H1 (cell line): ENCODE data around the gene CCDC71L. TPM values are rescaled to one million over a fixed set of nuclear protein-coding genes. Genes with fewer than 3 reads are reported as not detected.

Source experiments
- CTCF ChIA-PET: fragments of 300-600 bp; sonication (Branson Sonifier 250); formaldehyde crosslinking; loops from one replicate; lab custom pipeline; 2021; ENCODE audit not compliant: partially characterized antibody; lab: Charles Lee
- POLR2A ChIA-PET: fragments of 300-600 bp; sonication (Branson Sonifier 250); formaldehyde crosslinking; loops from one replicate; lab custom pipeline; 2021; ENCODE audit warnings: inconsistent platforms; ENCODE audit not compliant: partially characterized antibody; lab: Charles Lee
- DNase-seq, 2 experiments: peaks; one replicate each; pipeline versions ENCODE4 v3.0.0 to v3.0.0-alpha.2; 2010 to 2022; ENCODE audit warnings: low spot score in 2 of 2, low read depth in 1 of 2, mixed read lengths in 1 of 2
- FAIRE-seq: peaks from 2 replicates; lab custom pipeline; 2011; peaks lifted over from hg19 to GRCh38; lab: Jason Lieb, UNC
- H2AFZ ChIP-seq: 2 replicates; pipeline ENCODE4 v1.8.1; 2012; ENCODE audit warnings: low read length, inconsistent platforms
- H2AK5ac ChIP-seq: 2 replicates; pipeline ENCODE4 v1.6.1; 2013; ENCODE audit warnings: low read depth, low read length
- H2BK120ac ChIP-seq: replicated peaks from 2 replicates; pipeline ENCODE3; 2013; ENCODE audit warnings: low read depth, low read length, inconsistent platforms
- H2BK12ac ChIP-seq: 2 replicates; pipeline ENCODE4 v1.6.1; 2013; ENCODE audit warnings: low read depth, low read length
- H2BK15ac ChIP-seq: 2 replicates; pipeline ENCODE4 v1.6.1; 2013; ENCODE audit warnings: low read length
- H2BK20ac ChIP-seq: 2 replicates; pipeline ENCODE4 v1.6.1; 2013; ENCODE audit warnings: low read length
- H2BK5ac ChIP-seq: 2 replicates; pipeline ENCODE4 v1.6.1; 2013; ENCODE audit warnings: low read depth, low read length
- H3K14ac ChIP-seq: 2 replicates; pipeline ENCODE4 v1.6.1; 2013; ENCODE audit warnings: inconsistent platforms; ENCODE audit not compliant: insufficient read length
- H3K18ac ChIP-seq: 2 replicates; pipeline ENCODE4 v1.6.1; 2013; ENCODE audit warnings: low read length; ENCODE audit errors: extremely low read depth
- H3K23ac ChIP-seq: 2 replicates; pipeline ENCODE4 v1.6.1; 2013; ENCODE audit warnings: inconsistent platforms; ENCODE audit not compliant: insufficient read length
- H3K23me2 ChIP-seq: 2 replicates; pipeline ENCODE4 v1.6.1; 2013; ENCODE audit warnings: low read depth, low read length
- H3K27ac ChIP-seq: 2 replicates; pipeline ENCODE4 v1.6.1; 2011; ENCODE audit warnings: low read depth, low read length, inconsistent platforms
- H3K27me3 ChIP-seq, 4 experiments: replicated peaks in 1 of 4; 1 replicate in 1 of 4; 2 replicates in 3 of 4; pipeline versions ENCODE4 v1.6.1 to v1.8.1; 2011 to 2013; ENCODE audit warnings: low read length in 3 of 4, mild to moderate bottlenecking in 3 of 4, inconsistent platforms in 2 of 4, mixed read lengths in 2 of 4, moderate library complexity in 1 of 4; ENCODE audit not compliant: control insufficient read depth in 3 of 4, insufficient read depth in 3 of 4; ENCODE audit errors: extremely low read depth in 1 of 4
- H3K36me3 ChIP-seq, 4 experiments: 2 replicates each; pipeline versions ENCODE4 v1.6.1 to v1.8.1; 2011 to 2013; ENCODE audit warnings: mild to moderate bottlenecking in 4 of 4, low read length in 3 of 4, moderate library complexity in 2 of 4, control low read depth in 1 of 4, inconsistent platforms in 1 of 4; ENCODE audit not compliant: insufficient read depth in 4 of 4, control insufficient read depth in 2 of 4
- H3K4ac ChIP-seq: replicated peaks from 2 replicates; pipeline ENCODE3; 2013; ENCODE audit warnings: low read length, low read depth, mixed read lengths, inconsistent platforms; ENCODE audit not compliant: insufficient read length
- H3K4me1 ChIP-seq, 4 experiments: replicated peaks in 1 of 4; 1 replicate in 1 of 4; 2 replicates in 3 of 4; pipeline versions ENCODE4 v1.6.1 to v1.8.1; 2011 to 2013; ENCODE audit warnings: low read length in 3 of 4, inconsistent platforms in 2 of 4, mixed read lengths in 1 of 4; ENCODE audit not compliant: insufficient read depth in 4 of 4, control insufficient read depth in 3 of 4
- H3K4me2 ChIP-seq, 2 experiments: 2 replicates each; pipeline versions ENCODE4 v1.6.1 to v1.8.1; 2011 to 2013; ENCODE audit warnings: low read depth in 2 of 2, low read length in 2 of 2, control low read depth in 1 of 2, inconsistent platforms in 1 of 2, mild to moderate bottlenecking in 1 of 2; ENCODE audit not compliant: insufficient read depth in 1 of 2
- H3K4me3 ChIP-seq, 4 experiments: fragments of 200-600, 300-600 bp in 1 of 4; sonication (generic), shearing (Covaris generic), sonication (Bioruptor Twin) in 1 of 4; 2 replicates each; pipeline versions ENCODE4 v1.5.1 to v1.8.1; 2011 to 2016; ENCODE audit warnings: low read length in 4 of 4, low read depth in 3 of 4, control low read depth in 2 of 4, inconsistent platforms in 2 of 4, mild to moderate bottlenecking in 2 of 4, mixed read lengths in 1 of 4, moderate library complexity in 1 of 4; ENCODE audit not compliant: insufficient read depth in 2 of 4; ENCODE audit errors: extremely low read depth in 1 of 4
- H3K56ac ChIP-seq: replicated peaks from 2 replicates; pipeline ENCODE3; 2013; ENCODE audit warnings: low read depth, mild to moderate bottlenecking, mixed read lengths, low read length, inconsistent platforms; ENCODE audit not compliant: insufficient read length
- H3K79me1 ChIP-seq: 2 replicates; pipeline ENCODE4 v1.6.1; 2013; ENCODE audit warnings: low read depth, low read length, control low read depth
- H3K79me2 ChIP-seq, 2 experiments: 2 replicates each; pipeline versions ENCODE4 v1.6.1 to v1.8.1; 2012 to 2013; ENCODE audit warnings: low read length in 2 of 2, mild to moderate bottlenecking in 2 of 2, inconsistent platforms in 1 of 2; ENCODE audit not compliant: insufficient read depth in 2 of 2, control insufficient read depth in 1 of 2
- H3K9ac ChIP-seq, 4 experiments: replicated peaks in 1 of 4; 1 replicate in 1 of 4; 2 replicates in 3 of 4; pipeline versions ENCODE4 v1.6.1 to v1.8.1; 2011 to 2013; ENCODE audit warnings: low read depth in 3 of 4, low read length in 3 of 4, control low read depth in 2 of 4, mild to moderate bottlenecking in 2 of 4, moderate library complexity in 2 of 4, inconsistent platforms in 1 of 4; ENCODE audit errors: extremely low read depth in 1 of 4
- H3K9me3 ChIP-seq, 2 experiments: 2 replicates each; pipeline versions ENCODE4 v1.6.1 to v1.8.1; 2012 to 2013; ENCODE audit warnings: mild to moderate bottlenecking in 2 of 2, moderate library complexity in 2 of 2, control low read depth in 1 of 2, inconsistent platforms in 1 of 2, low read depth in 1 of 2, low read length in 1 of 2, mixed read lengths in 1 of 2; ENCODE audit not compliant: insufficient read depth in 2 of 2
- H4K20me1 ChIP-seq, 2 experiments: replicated peaks in 1 of 2; 2 replicates each; pipeline versions ENCODE3 to v1.8.1; 2011 to 2013; ENCODE audit warnings: inconsistent platforms in 2 of 2, low read length in 2 of 2, mild to moderate bottlenecking in 1 of 2; ENCODE audit not compliant: insufficient read depth in 2 of 2, control insufficient read depth in 1 of 2
- H4K5ac ChIP-seq: 2 replicates; pipeline ENCODE4 v1.6.1; 2013; ENCODE audit warnings: low read length, low read depth, mixed read lengths, inconsistent platforms; ENCODE audit not compliant: insufficient read length
- H4K8ac ChIP-seq: 2 replicates; pipeline ENCODE4 v1.8.0; 2013; ENCODE audit warnings: mild to moderate bottlenecking, moderate library complexity, low read length, inconsistent platforms; ENCODE audit not compliant: insufficient read depth; ENCODE audit errors: extremely low read depth
- H4K91ac ChIP-seq: replicated peaks from 2 replicates; pipeline ENCODE3; 2013; ENCODE audit warnings: low read length, mixed read lengths, inconsistent platforms; ENCODE audit not compliant: insufficient read length
- JUND ChIP-seq: IDR thresholded peaks from 2 replicates; pipeline ENCODE4 v1.6.1; 2011; ENCODE audit warnings: mild to moderate bottlenecking, improper control_type of control experiment, low read length
- polyA plus RNA-seq, 7 experiments: library from polyadenylated mRNA; depleted of rRNA in 3 of 7; stranded (reverse) in 5 of 7; unstranded in 2 of 7; fragments of >200 nt in 5 of 7; fragments of 200-250 nt in 2 of 7; gene quantifications; 1 replicate in 5 of 7; 2 replicates in 1 of 7; 4 replicates in 1 of 7; pipeline versions ENCODE4 v1.2.1 to v1.2.3, GENCODE V29; 2011 to 2013; ENCODE audit warnings: missing spikeins in 2 of 7, mixed read lengths in 2 of 7
- total RNA-seq: library from RNA; stranded (reverse); fragmentation: NEBNext Ultra II Directional; extraction: Animal tissue kit (Norgen Biotek cat#: 25700); gene quantifications from 2 replicates; pipeline ENCODE4 v1.2.1, GENCODE V29; 2021

The CCDC71L gene
- total and polyA plus RNA-seq, 2 of the 8 experiments (the other 6 are each of a cell fraction or from before 2014, with no cell fraction given), result 12.5 to 16.7 TPM

DNA sequence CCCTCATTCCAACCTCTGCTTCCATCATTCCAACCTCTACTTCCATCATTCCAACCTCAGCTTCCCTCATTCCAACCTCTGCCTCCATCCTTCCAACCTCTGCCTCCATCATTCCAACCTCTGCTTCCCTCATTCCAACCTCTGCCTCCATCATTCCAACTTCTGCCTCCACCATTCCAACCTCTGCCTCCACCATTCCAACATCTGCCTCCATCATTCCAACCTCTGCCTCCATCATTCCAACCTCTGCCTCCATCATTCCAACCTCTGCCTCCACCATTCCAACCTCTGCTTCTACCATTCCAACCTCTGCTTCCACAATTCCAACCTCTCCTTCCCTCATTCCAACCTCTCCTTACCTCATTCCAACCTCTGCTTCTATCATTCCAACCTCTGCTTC is 30.3 kb downstream of the CCDC71L start:
- ChIA-PET POLR2A (no interaction called here), CTCF (no interaction called here)
- Histone ChIP-seq H3K56ac (no peak overlapping the region), H2BK12ac (no peak overlapping the region), H2AK5ac (no peak overlapping the region), H3K4ac (no peak overlapping the region), H3K23ac (no peak overlapping the region), H2BK120ac (no peak overlapping the region), H3K36me3 (no peaks in the 10 kb centered on the region), H2BK20ac (no peak overlapping the region), H4K91ac (no peak overlapping the region), H3K23me2 (peaks cover 13% of the 10 kb centered on the region; the same call in 1 of the 2 replicates), H3K4me3 (no peak overlapping the region), H3K18ac (no peak overlapping the region), H4K8ac (no peak overlapping the region), H3K4me2 (no peak overlapping the region), H3K9ac (no peak overlapping the region), H3K27ac (no peak overlapping the region)
- DNase-seq, result no peak
- no peak for TF ChIP-seq JUND
- TF ChIP-seq, all 59 proteins: peak for 0
- Histone ChIP-seq H3K14ac (no peak overlapping the region), H3K4me1 (peaks cover 0 to 2% (median under 1%) of the 10 kb centered on the region in 4 experiments; a peak in 1 of 7 replicates), H3K79me1 (no peaks in the 10 kb centered on the region), H2BK15ac (no peak overlapping the region), H2AFZ (no peak overlapping the region), H4K20me1 (no peaks in the 10 kb centered on the region), H3K79me2 (no peaks in the 10 kb centered on the region), H4K5ac (no peak overlapping the region), H3K27me3 (peaks cover 0 to 2% (median 0%) of the 10 kb centered on the region in 4 experiments; a peak in 1 of 7 replicates), H2BK5ac (no peak overlapping the region), H3K9me3 (peaks cover 0 to 5% of the 10 kb centered on the region in 2 experiments; a peak in 2 of 4 replicates)
- FAIRE-seq, result no peak
